Upper lobe of left lung (tissue), 6 donors: ENCODE data around the gene DELE1. TPM values are rescaled to one million over a fixed set of nuclear protein-coding genes. Genes with fewer than 3 reads are reported as not detected.
A peak's percentile ranks its signal among the peaks of the same experiment; 100 is the strongest.

Source experiments
- ATAC-seq, 2 donors: fragments of 200-7000 bp; cut with Tn5 transposase; one replicate each; pipeline ENCODE4 v1.9.1; 2022; ENCODE audit warnings: mild to moderate bottlenecking in 2 of 2, moderate library complexity in 2 of 2; ENCODE audit not compliant: low FRiP score in 2 of 2
- DNase-seq, 2 donors: peaks; one replicate each; pipeline ENCODE4 v3.0.0-alpha.2; 2019 to 2020
- H3K27ac ChIP-seq, 4 donors: fragments of 200-600 bp; sonication (generic); one replicate each; pipeline ENCODE4 v1.5.1; 2016 to 2019
- H3K27me3 ChIP-seq, 4 donors: fragments of 200-600 bp; sonication (generic); one replicate each; pipeline ENCODE4 v1.5.1; 2017 to 2019
- H3K36me3 ChIP-seq, 4 donors: fragments of 200-600 bp; sonication (generic); one replicate each; pipeline ENCODE4 v1.5.1; 2016 to 2019
- H3K4me1 ChIP-seq, 4 donors: fragments of 200-600 bp; sonication (generic); one replicate each; pipeline ENCODE4 v1.5.1; 2018 to 2019
- H3K4me3 ChIP-seq, 4 donors: fragments of 200-600 bp; sonication (generic); one replicate each; pipeline ENCODE4 v1.5.1; 2017 to 2019; ENCODE audit warnings: mild to moderate bottlenecking in 2 of 4, moderate library complexity in 1 of 4
- H3K9me3 ChIP-seq, 4 donors: fragments of 200-600 bp; sonication (generic); one replicate each; pipeline ENCODE4 v1.5.1; 2018 to 2019
- EP300 ChIP-seq, 4 donors: sonication (generic); formaldehyde crosslinking; IDR thresholded peaks; one replicate each; pipeline ENCODE4 v1.5.1; 2017; ENCODE audit warnings: antibody characterized with exemption in 4 of 4, control low read depth in 2 of 4
- POLR2A ChIP-seq, 4 donors: fragments of 450-650 bp; IDR thresholded peaks; one replicate each; pipeline ENCODE4 v1.5.1; 2016 to 2017; ENCODE audit warnings: antibody characterized with exemption in 4 of 4, mild to moderate bottlenecking in 2 of 4
- POLR2AphosphoS5 ChIP-seq, 2 donors: sonication (generic); formaldehyde crosslinking; IDR thresholded peaks; one replicate each; pipeline ENCODE4 v1.5.1; 2017; ENCODE audit warnings: antibody characterized with exemption in 2 of 2
- WGBS, 2 donors: methylation state at CpG; one replicate each; pipeline ENCODE4 v1.1.5; 2017 to 2018; 5-methylcytosine and 5-hydroxymethylcytosine counted together
- total RNA-seq, 6 donors: library from RNA; depleted of rRNA in 4 of 6; stranded (reverse); fragments of >200 nt in 4 of 6; gene quantifications; one replicate each; pipeline versions ENCODE4 v1.1.0 to v1.2.1, GENCODE V29; 2016 to 2021
- TF ChIP-seq, protein P1 (sequence below), 6 experiments: fragments of 450-650 bp in 4 of 6; fragments of 200-600 bp in 2 of 6; sonication (generic) in 2 of 6; IDR thresholded peaks; one replicate each; pipeline ENCODE4 v1.5.1; 2016 to 2019; ENCODE audit warnings: antibody characterized with exemption in 6 of 6
- donor health status: DM: no; HTN: no; CAD: no; lungs with moderate emphysema.
- donor health status: DM: no; HTN: yes; CAD: no; lungs with severe emphysema.

Gene DELE1
- total RNA-seq, 6 donors from 2014 or later, result 59.4 to 151 (median 87.5) TPM

DNA sequence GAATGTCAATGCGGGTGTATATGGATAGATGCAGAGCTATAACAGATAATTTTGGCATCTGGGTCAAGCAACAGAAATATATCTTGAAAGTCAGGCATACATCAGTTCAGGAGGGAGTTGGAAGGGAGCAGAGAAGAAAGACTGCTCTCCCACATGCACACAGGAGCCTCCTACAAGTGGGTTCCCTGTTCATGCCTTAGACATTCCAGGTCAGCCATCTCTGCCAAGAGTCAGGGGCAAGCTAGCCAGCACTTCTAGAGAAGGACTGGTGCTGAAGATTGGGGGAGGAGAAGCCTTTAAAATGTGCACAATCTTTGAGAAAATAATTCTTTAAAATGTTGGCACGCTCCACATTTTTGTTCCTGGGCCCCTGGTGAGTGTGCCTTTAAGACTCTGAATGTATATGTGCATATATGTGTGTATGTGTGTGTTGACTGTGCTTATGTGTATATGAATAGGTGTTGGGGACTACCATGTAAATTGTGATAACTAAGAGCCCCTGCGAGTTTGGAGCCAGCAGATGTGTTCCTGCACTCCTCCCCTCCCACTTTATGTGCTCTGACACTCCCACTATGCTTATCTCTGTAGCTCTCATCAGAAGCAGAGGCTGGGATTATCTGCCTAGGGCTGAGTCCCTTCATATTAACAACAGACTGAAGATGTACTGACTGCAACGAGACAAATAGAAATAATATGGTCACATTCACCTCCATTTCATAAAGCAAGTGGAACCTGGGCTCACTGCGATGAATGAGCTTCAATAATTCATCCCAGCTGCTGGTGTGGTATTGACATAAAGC is 21.5 kb upstream of the DELE1 start:
- TF ChIP-seq EP300 (IDR thresholded peaks at IDR 0.05), result no peak
- TF ChIP-seq POLR2AphosphoS5 (IDR thresholded peaks at IDR 0.05), result no peak
- TF ChIP-seq POLR2A (IDR thresholded peaks at IDR 0.05), result no peak
- TF ChIP-seq, protein P1, sequence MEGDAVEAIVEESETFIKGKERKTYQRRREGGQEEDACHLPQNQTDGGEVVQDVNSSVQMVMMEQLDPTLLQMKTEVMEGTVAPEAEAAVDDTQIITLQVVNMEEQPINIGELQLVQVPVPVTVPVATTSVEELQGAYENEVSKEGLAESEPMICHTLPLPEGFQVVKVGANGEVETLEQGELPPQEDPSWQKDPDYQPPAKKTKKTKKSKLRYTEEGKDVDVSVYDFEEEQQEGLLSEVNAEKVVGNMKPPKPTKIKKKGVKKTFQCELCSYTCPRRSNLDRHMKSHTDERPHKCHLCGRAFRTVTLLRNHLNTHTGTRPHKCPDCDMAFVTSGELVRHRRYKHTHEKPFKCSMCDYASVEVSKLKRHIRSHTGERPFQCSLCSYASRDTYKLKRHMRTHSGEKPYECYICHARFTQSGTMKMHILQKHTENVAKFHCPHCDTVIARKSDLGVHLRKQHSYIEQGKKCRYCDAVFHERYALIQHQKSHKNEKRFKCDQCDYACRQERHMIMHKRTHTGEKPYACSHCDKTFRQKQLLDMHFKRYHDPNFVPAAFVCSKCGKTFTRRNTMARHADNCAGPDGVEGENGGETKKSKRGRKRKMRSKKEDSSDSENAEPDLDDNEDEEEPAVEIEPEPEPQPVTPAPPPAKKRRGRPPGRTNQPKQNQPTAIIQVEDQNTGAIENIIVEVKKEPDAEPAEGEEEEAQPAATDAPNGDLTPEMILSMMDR (IDR thresholded peaks at IDR 0.05), result no peak
- H3K27ac ChIP-seq, result no peak overlapping the region
- WGBS, 2 donors, result 70 to 77% methylated on average over 5 of the region's 5 CpGs
- H3K27me3 ChIP-seq, result no peaks in the 10 kb centered on the region
- H3K4me1 ChIP-seq, result peaks cover 0 to 11% (median 5%) of the 10 kb centered on the region in 4 donors
- H3K9me3 ChIP-seq, result no peaks in the 10 kb centered on the region
- H3K36me3 ChIP-seq, result no peaks in the 10 kb centered on the region
- DNase-seq (no peak), ATAC-seq (no peak)
- H3K4me3 ChIP-seq, result no peak overlapping the region

GRCh38 chr5:141903261-141903660 is 20.4 kb upstream of the DELE1 start:
- DNase-seq (no peak), ATAC-seq (peak in 1 of 2 donors; percentile 34)
- H3K4me3 ChIP-seq, result no peak overlapping the region
- no peak overlapping the region for H3K27ac ChIP-seq
- TF ChIP-seq EP300 (IDR thresholded peaks at IDR 0.05), result no peak
- no peak for TF ChIP-seq POLR2AphosphoS5 (IDR thresholded peaks at IDR 0.05)
- TF ChIP-seq, protein P1 (IDR thresholded peaks at IDR 0.05), result no peak
- 63 to 82% methylated on average over 4 of the region's 4 CpGs for WGBS, 2 donors
- peaks cover 0 to 11% (median 3%) of the 10 kb centered on the region in 4 donors for H3K4me1 ChIP-seq
- no peaks in the 10 kb centered on the region for H3K9me3 ChIP-seq
- no peaks in the 10 kb centered on the region for H3K36me3 ChIP-seq
- no peaks in the 10 kb centered on the region for H3K27me3 ChIP-seq

DNA sequence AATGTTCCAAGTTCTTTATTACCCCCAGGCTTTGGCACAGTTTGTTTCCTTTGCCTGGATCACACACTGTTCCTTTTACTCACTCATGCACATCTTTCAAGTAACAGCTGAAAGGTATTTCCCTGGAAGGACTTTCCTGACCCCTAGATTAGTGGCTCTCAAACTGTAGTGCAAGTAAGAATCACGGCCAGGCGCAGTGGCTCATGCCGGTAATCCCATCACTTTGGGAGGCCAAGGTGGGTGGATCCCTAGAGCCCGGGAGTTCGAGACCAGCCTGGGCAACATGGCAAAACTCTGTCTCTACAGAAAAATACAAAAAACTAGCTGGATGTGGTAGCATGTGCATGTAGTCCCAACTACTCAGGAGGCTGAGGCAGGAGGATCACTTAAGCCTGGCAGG is 19.1 kb upstream of the DELE1 start:
- no peaks in the 10 kb centered on the region for H3K27me3 ChIP-seq
- H3K4me1 ChIP-seq, result no peaks in the 10 kb centered on the region
- 82 to 86% methylated on average over 5 of the region's 5 CpGs for WGBS, 2 donors
- DNase-seq, result no peak
- TF ChIP-seq, protein P1 (IDR thresholded peaks at IDR 0.05), result no peak
- TF ChIP-seq POLR2A (IDR thresholded peaks at IDR 0.05), result no peak
- TF ChIP-seq POLR2AphosphoS5 (IDR thresholded peaks at IDR 0.05), result no peak
- no peak for TF ChIP-seq EP300 (IDR thresholded peaks at IDR 0.05)
- no peak overlapping the region for H3K27ac ChIP-seq
- no peaks in the 10 kb centered on the region for H3K36me3 ChIP-seq
- H3K9me3 ChIP-seq, result no peaks in the 10 kb centered on the region
- no peak overlapping the region for H3K4me3 ChIP-seq
- no peak for ATAC-seq

DNA sequence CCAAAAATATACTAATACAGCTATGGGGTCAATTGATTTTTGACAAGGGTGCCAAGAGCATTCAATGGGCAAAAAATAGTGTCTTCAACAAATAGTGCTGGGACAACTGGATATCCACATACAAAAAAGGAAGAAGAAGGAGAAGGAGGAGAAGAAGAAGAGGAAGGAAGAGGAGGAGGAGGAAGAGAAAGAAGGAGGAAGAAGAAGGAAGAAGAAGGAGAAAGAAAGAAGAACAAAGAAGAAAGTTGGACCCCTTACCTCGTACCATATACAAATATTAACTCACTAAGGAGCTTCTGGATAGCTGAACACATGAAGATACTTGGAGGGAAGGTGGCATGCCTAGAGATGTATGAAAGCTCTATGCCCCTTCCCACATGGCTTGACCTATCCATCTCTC is 17.2 kb upstream of the DELE1 start:
- Histone ChIP-seq H3K9me3 (no peaks in the 10 kb centered on the region), H3K36me3 (no peaks in the 10 kb centered on the region), H3K4me3 (no peak overlapping the region), H3K4me1 (no peaks in the 10 kb centered on the region), H3K27me3 (no peaks in the 10 kb centered on the region), H3K27ac (no peak overlapping the region)
- ATAC-seq, result no peak
- TF ChIP-seq EP300 (IDR thresholded peaks at IDR 0.05), result no peak
- no peak for TF ChIP-seq POLR2AphosphoS5 (IDR thresholded peaks at IDR 0.05)
- TF ChIP-seq, protein P1 (IDR thresholded peaks at IDR 0.05), result no peak
- TF ChIP-seq POLR2A (IDR thresholded peaks at IDR 0.05), result no peak
- 0 to 48% methylated on average over 1 of the region's 1 CpG for WGBS, 2 donors
- DNase-seq, result no peak

DNA sequence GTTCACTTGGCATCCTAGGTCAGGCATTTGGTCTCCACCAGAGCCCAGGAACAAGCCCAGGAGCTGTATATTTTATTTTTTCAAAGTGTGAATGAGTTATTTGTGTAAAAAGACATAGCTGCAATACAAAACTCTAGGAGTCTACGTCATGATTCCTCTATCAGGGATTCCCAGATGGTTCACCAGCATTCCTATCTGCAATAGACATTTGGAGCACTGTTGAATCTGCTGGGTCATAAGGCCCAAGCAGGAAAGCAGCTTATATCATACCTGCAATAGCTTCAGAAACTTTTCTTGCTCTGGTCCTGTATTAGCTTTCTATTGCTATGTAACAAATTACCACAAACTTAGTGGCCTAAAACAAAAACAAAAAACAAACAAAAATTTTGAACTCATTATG is 16.7 kb upstream of the DELE1 start:
- no peak overlapping the region for H3K4me3 ChIP-seq
- TF ChIP-seq EP300 (IDR thresholded peaks at IDR 0.05) (no peak), POLR2A (IDR thresholded peaks at IDR 0.05) (no peak), POLR2AphosphoS5 (IDR thresholded peaks at IDR 0.05) (no peak)
- TF ChIP-seq, protein P1 (IDR thresholded peaks at IDR 0.05), result no peak
- no peak overlapping the region for H3K27ac ChIP-seq
- no peaks in the 10 kb centered on the region for H3K4me1 ChIP-seq
- no peak for ATAC-seq
- H3K9me3 ChIP-seq, result no peaks in the 10 kb centered on the region
- no peaks in the 10 kb centered on the region for H3K36me3 ChIP-seq
- no peak for DNase-seq
- 0% methylated on average over 1 of the region's 1 CpG for WGBS, 2 donors
- H3K27me3 ChIP-seq, result no peaks in the 10 kb centered on the region
